Measurements from ENCODE around the gene SBNO1. TPM values are rescaled to one million over a fixed set of nuclear protein-coding genes. Genes with fewer than 3 reads are reported as not detected.

SBNO1 gene
- total RNA-seq, 1 experiment from 2014 or later, result 68.7 TPM

- intact Hi-C loops (cut with micrococcal nuclease; ENCODE audit: unreplicated experiment), result no loop called here
- in situ Hi-C loops (cut with HindIII; ENCODE audit: low pct_unique_long_range_greater_than_20kb, low sequenced_read_pairs), result no loop called here
- CTCF ChIA-PET, result no interaction called here
These were observed 29.1 kb upstream of the SBNO1 start for GRCh38 chr12:123393747-123394146.

DNA sequence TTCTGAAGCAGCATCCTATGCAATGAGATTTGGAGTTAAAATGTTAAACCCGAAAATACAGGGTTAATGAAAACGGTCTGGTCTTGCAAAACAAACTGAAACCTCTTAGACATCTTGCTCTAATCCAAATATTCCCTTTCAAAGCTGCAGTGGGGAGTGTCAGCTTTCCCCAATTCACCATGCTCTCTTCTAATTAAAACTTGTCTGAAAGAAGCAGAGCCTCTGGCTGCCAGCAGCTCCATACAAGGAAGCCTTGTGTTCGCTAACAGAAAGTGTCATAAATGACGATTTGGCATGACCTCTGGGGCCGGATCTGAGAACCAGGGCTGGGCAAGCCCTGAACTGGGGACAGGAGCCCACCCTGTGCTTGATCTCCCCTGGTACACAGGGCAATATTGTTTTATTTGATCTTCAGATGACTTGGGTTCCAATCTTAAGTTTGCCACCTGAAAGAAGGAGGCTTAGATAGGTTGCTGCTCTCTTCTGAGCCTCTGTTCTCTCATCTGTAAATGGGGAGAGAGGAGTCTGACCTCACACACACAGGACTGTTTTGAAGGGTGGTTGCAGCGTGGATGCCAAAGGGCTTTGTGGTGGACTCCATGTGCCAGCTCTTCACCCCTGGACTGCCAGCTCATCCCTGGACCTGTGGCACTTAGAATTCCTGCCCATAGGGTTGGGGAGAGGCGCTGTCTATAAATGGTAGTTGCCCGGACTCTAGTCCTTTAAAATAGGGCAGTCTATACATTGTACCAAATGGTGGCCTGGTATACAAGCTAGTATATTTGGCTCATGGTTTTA is 27.1 kb upstream of the SBNO1 start:
- TF ChIP-seq SIN3A (IDR thresholded peaks at IDR 0.05; ENCODE audit: borderline replicate concordance, insufficient read depth, low read depth, low read length) (no peak), TCF7L2 (IDR thresholded peaks at IDR 0.05; ENCODE audit: low read depth, low read length) (no peak), POLR2AphosphoS5 (IDR thresholded peaks at IDR 0.05; ENCODE audit: low read depth, low read length) (no peak)
- TF ChIP-seq, protein P1, sequence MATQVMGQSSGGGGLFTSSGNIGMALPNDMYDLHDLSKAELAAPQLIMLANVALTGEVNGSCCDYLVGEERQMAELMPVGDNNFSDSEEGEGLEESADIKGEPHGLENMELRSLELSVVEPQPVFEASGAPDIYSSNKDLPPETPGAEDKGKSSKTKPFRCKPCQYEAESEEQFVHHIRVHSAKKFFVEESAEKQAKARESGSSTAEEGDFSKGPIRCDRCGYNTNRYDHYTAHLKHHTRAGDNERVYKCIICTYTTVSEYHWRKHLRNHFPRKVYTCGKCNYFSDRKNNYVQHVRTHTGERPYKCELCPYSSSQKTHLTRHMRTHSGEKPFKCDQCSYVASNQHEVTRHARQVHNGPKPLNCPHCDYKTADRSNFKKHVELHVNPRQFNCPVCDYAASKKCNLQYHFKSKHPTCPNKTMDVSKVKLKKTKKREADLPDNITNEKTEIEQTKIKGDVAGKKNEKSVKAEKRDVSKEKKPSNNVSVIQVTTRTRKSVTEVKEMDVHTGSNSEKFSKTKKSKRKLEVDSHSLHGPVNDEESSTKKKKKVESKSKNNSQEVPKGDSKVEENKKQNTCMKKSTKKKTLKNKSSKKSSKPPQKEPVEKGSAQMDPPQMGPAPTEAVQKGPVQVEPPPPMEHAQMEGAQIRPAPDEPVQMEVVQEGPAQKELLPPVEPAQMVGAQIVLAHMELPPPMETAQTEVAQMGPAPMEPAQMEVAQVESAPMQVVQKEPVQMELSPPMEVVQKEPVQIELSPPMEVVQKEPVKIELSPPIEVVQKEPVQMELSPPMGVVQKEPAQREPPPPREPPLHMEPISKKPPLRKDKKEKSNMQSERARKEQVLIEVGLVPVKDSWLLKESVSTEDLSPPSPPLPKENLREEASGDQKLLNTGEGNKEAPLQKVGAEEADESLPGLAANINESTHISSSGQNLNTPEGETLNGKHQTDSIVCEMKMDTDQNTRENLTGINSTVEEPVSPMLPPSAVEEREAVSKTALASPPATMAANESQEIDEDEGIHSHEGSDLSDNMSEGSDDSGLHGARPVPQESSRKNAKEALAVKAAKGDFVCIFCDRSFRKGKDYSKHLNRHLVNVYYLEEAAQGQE (IDR thresholded peaks at IDR 0.05; ENCODE audit: insufficient read depth in 1 of 2, low read depth in 2 of 2, low read length in 1 of 2), result no peak
- TF ChIP-seq, protein P2, sequence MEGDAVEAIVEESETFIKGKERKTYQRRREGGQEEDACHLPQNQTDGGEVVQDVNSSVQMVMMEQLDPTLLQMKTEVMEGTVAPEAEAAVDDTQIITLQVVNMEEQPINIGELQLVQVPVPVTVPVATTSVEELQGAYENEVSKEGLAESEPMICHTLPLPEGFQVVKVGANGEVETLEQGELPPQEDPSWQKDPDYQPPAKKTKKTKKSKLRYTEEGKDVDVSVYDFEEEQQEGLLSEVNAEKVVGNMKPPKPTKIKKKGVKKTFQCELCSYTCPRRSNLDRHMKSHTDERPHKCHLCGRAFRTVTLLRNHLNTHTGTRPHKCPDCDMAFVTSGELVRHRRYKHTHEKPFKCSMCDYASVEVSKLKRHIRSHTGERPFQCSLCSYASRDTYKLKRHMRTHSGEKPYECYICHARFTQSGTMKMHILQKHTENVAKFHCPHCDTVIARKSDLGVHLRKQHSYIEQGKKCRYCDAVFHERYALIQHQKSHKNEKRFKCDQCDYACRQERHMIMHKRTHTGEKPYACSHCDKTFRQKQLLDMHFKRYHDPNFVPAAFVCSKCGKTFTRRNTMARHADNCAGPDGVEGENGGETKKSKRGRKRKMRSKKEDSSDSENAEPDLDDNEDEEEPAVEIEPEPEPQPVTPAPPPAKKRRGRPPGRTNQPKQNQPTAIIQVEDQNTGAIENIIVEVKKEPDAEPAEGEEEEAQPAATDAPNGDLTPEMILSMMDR (IDR thresholded peaks at IDR 0.05), result no peak

More at GRCh38 chr12:123393747-123394146, 29.1 kb upstream of the SBNO1 start:
- no peak for TF ChIP-seq SIN3A (IDR thresholded peaks at IDR 0.05; ENCODE audit: borderline replicate concordance, insufficient read depth, low read depth, low read length)
- no peak for TF ChIP-seq TCF7L2 (IDR thresholded peaks at IDR 0.05; ENCODE audit: low read depth, low read length)
- TF ChIP-seq, protein P2 (IDR thresholded peaks at IDR 0.05), result no peak
- TF ChIP-seq, protein P1 (IDR thresholded peaks at IDR 0.05; ENCODE audit: insufficient read depth in 1 of 2, low read depth in 2 of 2, low read length in 1 of 2), result no peak
- no peak for TF ChIP-seq POLR2AphosphoS5 (IDR thresholded peaks at IDR 0.05; ENCODE audit: low read depth, low read length)
- no peaks in the 10 kb centered on the region for H3K9me3 ChIP-seq (ENCODE audit: control insufficient read depth, insufficient read depth, low read depth, low read length)
- H3K4me3 ChIP-seq (ENCODE audit: low read depth in 2 of 2, low read length in 2 of 2), result no peak overlapping the region
- no peak overlapping the region for H3K27ac ChIP-seq (ENCODE audit: low read length)
- H3K36me3 ChIP-seq (ENCODE audit: control insufficient read depth, insufficient read depth, low read length), result peaks cover 13% of the 10 kb centered on the region
- no TSS peak for BruUV-seq (replicated peaks)
- POLR2A ChIA-PET, result no interaction called here
- no peak for ATAC-seq
- H3K27me3 ChIP-seq (ENCODE audit: control insufficient read depth, insufficient read depth, low read length), result no peaks in the 10 kb centered on the region
- peaks cover 5% of the 10 kb centered on the region; the same call in 1 of the 2 replicates for H3K4me1 ChIP-seq (ENCODE audit: control insufficient read depth, insufficient read depth, low read length)
- DNase-seq (ENCODE audit: low read depth, low spot score), result no peak

More for the DNA sequence above, 27.1 kb upstream of the SBNO1 start:
- no peaks in the 10 kb centered on the region for H3K27me3 ChIP-seq (ENCODE audit: control insufficient read depth, insufficient read depth, low read length)
- no peak overlapping the region for H3K27ac ChIP-seq (ENCODE audit: low read length)
- ATAC-seq (no peak), DNase-seq (ENCODE audit: low read depth, low spot score) (no peak)
- in situ Hi-C loops (cut with HindIII; ENCODE audit: low pct_unique_long_range_greater_than_20kb, low sequenced_read_pairs), result no loop called here
- BruUV-seq (replicated peaks), result no TSS peak
- no peaks in the 10 kb centered on the region for H3K9me3 ChIP-seq (ENCODE audit: control insufficient read depth, insufficient read depth, low read depth, low read length)
- H3K4me1 ChIP-seq (ENCODE audit: control insufficient read depth, insufficient read depth, low read length), result peaks cover 14% of the 10 kb centered on the region
- POLR2A ChIA-PET, result no interaction called here
- intact Hi-C loops (cut with micrococcal nuclease; ENCODE audit: unreplicated experiment), result no loop called here
- CTCF ChIA-PET, result no interaction called here
- peaks cover 12% of the 10 kb centered on the region for H3K36me3 ChIP-seq (ENCODE audit: control insufficient read depth, insufficient read depth, low read length)
- no peak overlapping the region for H3K4me3 ChIP-seq (ENCODE audit: low read depth in 2 of 2, low read length in 2 of 2)

Measured in Panc1 (cell line).